Anterior cingulate cortex (tissue), 58 donors: ENCODE data around the gene TRABD.

Experiments used
- DNase-seq, 58 donors: peaks; one replicate each; lab custom pipeline; 2025; lab: John Stamatoyannopoulos, UW

The TRABD gene

GRCh38 chr22:50216055-50216683, 30.5 kb downstream of the TRABD start:
- DNase-seq = no peak

GRCh38 chr22:50216684-50217520, 31.2 kb downstream of the TRABD start:
- DNase-seq = no peak

- DNase-seq = no peak
These were observed 31.9 kb downstream of the TRABD start for GRCh38 chr22:50217543-50218152.

GRCh38 chr22:50218153-50218995, 32.7 kb downstream of the TRABD start:
- DNase-seq = no peak

- DNase-seq = peak in 20 of 58 donors; percentile 19 to 71 (median 40)
These were observed 33.4 kb downstream of the TRABD start for GRCh38 chr22:50218996-50219727.

- DNase-seq = no peak
These were observed 34.3 kb downstream of the TRABD start for GRCh38 chr22:50219800-50220602.

- DNase-seq = no peak
These were observed 35.1 kb downstream of the TRABD start for GRCh38 chr22:50220603-50221409.

- DNase-seq = no peak
These were observed 35.9 kb downstream of the TRABD start for GRCh38 chr22:50221410-50222300.

- no peak for DNase-seq
These were observed 36.8 kb downstream of the TRABD start for GRCh38 chr22:50222508-50222907.

GRCh38 chr22:50224071-50224470, 38.4 kb downstream of the TRABD start:
- DNase-seq = no peak

GRCh38 chr22:50225200-50225969, 39.7 kb downstream of the TRABD start:
- DNase-seq = no peak

GRCh38 chr22:50226063-50226874, 40.6 kb downstream of the TRABD start:
- no peak for DNase-seq

- DNase-seq = no peak
These were observed 41.1 kb downstream of the TRABD start for GRCh38 chr22:50226875-50227165.

- no peak for DNase-seq
These were observed 42.0 kb downstream of the TRABD start for GRCh38 chr22:50227579-50228215.

GRCh38 chr22:50228366-50228765, 42.7 kb downstream of the TRABD start:
- DNase-seq = no peak
